Activated CD8-positive, alpha-beta T cell treated with anti-CD3 and anti-CD28 coated beads, Interleukin-2, amount 10 ng/mL, durations not matched to agents 7 days and 5 days (primary cell): ENCODE measurements around the gene STX7. TPM values are rescaled to one million over a fixed set of nuclear protein-coding genes. Genes with fewer than 3 reads are reported as not detected.

ENCODE experiments used
- ATAC-seq: fragments of 150-1000 bp; cut with Tn5 transposase; one replicate; pipeline ENCODE4 v1.10.0; 2021; ENCODE audit warnings: moderate library complexity
- CTCF ChIA-PET: fragments of 350-600 bp; sonication (Branson Sonifier 250); formaldehyde crosslinking; loops from one replicate; lab custom pipeline; 2021; ENCODE audit warnings: antibody characterized with exemption; lab: Charles Lee
- POLR2A ChIA-PET: fragments of 350-600 bp; sonication (Branson Sonifier 250); formaldehyde crosslinking; loops from one replicate; lab custom pipeline; 2021; ENCODE audit warnings: antibody characterized with exemption; lab: Charles Lee
- DNase-seq: peaks from one replicate; pipeline ENCODE4 v3.0.0-alpha.2; 2020
- H3K27ac Mint-ChIP-seq: one replicate; pipeline ENCODE4 v1.8.0; 2021; ENCODE audit warnings: mild to moderate bottlenecking, mixed read lengths
- H3K27me3 Mint-ChIP-seq: one replicate; pipeline ENCODE4 v1.8.0; 2021; ENCODE audit warnings: low read depth, mixed read lengths
- H3K36me3 Mint-ChIP-seq: one replicate; pipeline ENCODE4 v1.8.0; 2021; ENCODE audit warnings: low read depth, mixed read lengths
- H3K4me1 Mint-ChIP-seq: one replicate; pipeline ENCODE4 v1.8.0; 2021; ENCODE audit warnings: low read depth, mixed read lengths
- H3K4me3 Mint-ChIP-seq: one replicate; pipeline ENCODE4 v1.8.0; 2021; ENCODE audit warnings: mild to moderate bottlenecking, mixed read lengths
- H3K9me3 Mint-ChIP-seq: one replicate; pipeline ENCODE4 v1.8.0; 2022; ENCODE audit warnings: mixed read lengths; ENCODE audit not compliant: insufficient read depth
- total RNA-seq, 2 experiments: library from RNA; stranded (reverse); gene quantifications; one replicate each; pipeline ENCODE4 v1.2.3, GENCODE V29; 2021

The STX7 gene
- total RNA-seq, 2 experiments from 2014 or later, result 16.0 to 16.4 TPM

DNA sequence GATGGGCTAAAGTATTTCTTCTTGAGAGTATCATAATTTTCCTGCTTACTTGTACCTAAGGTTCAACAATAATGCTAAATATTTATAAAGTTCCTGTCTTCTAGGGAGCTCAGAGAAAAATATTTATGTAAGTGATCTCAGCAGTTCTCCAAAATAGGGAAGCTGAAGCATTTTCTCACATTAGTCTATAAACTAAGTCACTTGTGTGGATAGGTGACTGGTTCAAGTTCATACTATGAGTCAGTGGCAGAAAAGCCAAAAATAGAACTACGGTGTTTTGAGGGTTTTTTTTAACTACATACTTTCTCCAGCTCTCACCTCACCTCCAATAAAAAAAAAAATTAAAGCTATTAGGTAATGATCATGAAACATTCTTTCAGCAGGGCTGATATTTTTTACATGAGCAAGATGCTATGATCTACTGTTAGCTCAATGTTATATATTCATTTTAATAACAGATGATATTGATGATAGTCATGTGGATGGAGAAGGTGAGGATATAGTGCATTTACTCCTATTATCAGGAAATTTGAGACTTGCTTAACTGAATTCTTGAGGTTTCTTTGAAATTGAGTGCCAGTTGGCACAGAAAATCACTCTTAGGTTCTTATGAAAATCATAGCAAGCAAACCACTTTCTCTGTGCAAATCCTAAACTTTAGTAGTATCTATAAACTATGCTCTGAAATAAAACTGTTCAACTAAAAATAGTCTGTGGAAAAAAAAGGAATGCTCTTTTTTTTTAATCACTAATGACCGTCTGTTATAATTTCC is 107.6 kb downstream of the STX7 start:
- Mint-ChIP-seq H3K4me1 (peaks cover 7% of the 10 kb centered on the region), H3K27me3 (peaks cover 27% of the 10 kb centered on the region), H3K36me3 (no peaks in the 10 kb centered on the region), H3K4me3 (no peak overlapping the region), H3K27ac (no peak overlapping the region), H3K9me3 (no peaks in the 10 kb centered on the region)
- ChIA-PET CTCF (interaction anchor here (0.9 kb wide), 1 partner anchor 126 kb away, joined by 5 read pairs; no protein-coding TSS in a partner anchor), POLR2A (no interaction called here)
- DNase-seq (no peak), ATAC-seq (no peak)

- Mint-ChIP-seq H3K27me3 (peaks cover 33% of the 10 kb centered on the region), H3K36me3 (no peaks in the 10 kb centered on the region), H3K27ac (no peak overlapping the region), H3K9me3 (no peaks in the 10 kb centered on the region), H3K4me3 (no peak overlapping the region), H3K4me1 (peaks cover 7% of the 10 kb centered on the region)
- DNase-seq (no peak), ATAC-seq (no peak)
- POLR2A ChIA-PET, result no interaction called here
- CTCF ChIA-PET, result interaction anchor here (0.9 kb wide), 1 partner anchor 125 kb away, joined by 5 read pairs; no protein-coding TSS in a partner anchor
Measured at GRCh38 chr6:132404736-132405135, 108.2 kb downstream of the STX7 start.

DNA sequence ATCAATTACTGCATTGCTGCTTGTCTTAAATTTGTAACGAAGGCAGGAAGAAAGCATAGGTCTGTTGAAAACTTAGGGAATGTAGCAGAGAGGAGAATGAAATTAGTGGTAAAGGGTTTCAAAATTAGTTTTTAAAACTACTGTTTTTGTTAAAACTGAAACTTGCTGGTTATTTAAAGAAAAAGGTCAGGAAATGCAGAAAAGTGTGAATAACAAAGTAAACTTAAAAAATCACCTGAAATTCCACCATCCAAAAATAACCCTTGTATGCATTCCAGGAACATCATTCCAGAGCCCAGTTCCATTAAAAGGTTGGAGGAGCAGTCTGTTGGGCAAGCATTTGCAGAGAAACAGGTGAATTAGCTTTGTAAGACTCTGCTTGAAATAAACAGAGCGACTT is 108.6 kb downstream of the STX7 start:
- Mint-ChIP-seq H3K27me3 (peaks cover 36% of the 10 kb centered on the region), H3K4me3 (no peak overlapping the region), H3K36me3 (no peaks in the 10 kb centered on the region), H3K4me1 (peaks cover 7% of the 10 kb centered on the region), H3K27ac (no peak overlapping the region), H3K9me3 (no peaks in the 10 kb centered on the region)
- ChIA-PET CTCF (no interaction called here), POLR2A (no interaction called here)
- ATAC-seq, result no peak
- DNase-seq, result no peak

DNA sequence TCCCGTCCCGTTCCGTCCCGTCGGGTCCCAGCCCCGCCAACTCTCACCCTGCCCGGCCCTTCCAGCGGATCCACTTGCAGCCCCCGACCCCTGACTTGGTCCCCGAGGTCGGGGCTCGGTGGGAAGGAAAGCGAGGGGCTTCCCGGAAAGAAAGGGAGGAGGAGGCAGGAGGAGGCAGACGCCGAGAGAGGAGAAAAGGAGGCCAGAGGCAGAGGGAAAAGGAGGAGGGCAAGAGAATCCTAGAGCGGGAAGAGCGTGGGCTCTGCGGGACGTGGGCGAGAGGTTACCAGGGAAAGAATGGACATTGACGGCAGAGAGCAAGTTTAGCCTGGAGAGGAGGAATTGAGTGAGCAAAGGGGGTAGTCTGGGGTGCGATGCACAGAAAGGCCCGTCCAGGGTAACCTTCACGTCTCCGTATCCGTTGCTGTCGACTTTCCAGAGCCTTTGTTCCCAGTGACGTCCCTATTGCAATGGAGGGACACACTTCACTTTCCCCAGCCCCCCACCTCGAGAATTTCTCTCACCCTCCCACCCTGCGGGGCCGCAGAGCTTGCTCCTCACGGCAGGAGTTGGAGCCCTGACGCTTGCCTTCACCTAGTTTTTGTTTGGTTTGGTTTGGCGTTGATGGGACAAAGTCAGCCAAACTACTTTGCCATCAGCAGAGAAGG is 111.2 kb downstream of the STX7 start:
- CTCF ChIA-PET, result no interaction called here
- no peaks in the 10 kb centered on the region for H3K9me3 Mint-ChIP-seq
- H3K27me3 Mint-ChIP-seq, result peaks cover 43% of the 10 kb centered on the region
- H3K27ac Mint-ChIP-seq, result no peak overlapping the region
- no peak overlapping the region for H3K4me3 Mint-ChIP-seq
- DNase-seq (no peak), ATAC-seq (no peak)
- H3K4me1 Mint-ChIP-seq, result peaks cover 7% of the 10 kb centered on the region
- H3K36me3 Mint-ChIP-seq, result no peaks in the 10 kb centered on the region
- POLR2A ChIA-PET, result no interaction called here

DNA sequence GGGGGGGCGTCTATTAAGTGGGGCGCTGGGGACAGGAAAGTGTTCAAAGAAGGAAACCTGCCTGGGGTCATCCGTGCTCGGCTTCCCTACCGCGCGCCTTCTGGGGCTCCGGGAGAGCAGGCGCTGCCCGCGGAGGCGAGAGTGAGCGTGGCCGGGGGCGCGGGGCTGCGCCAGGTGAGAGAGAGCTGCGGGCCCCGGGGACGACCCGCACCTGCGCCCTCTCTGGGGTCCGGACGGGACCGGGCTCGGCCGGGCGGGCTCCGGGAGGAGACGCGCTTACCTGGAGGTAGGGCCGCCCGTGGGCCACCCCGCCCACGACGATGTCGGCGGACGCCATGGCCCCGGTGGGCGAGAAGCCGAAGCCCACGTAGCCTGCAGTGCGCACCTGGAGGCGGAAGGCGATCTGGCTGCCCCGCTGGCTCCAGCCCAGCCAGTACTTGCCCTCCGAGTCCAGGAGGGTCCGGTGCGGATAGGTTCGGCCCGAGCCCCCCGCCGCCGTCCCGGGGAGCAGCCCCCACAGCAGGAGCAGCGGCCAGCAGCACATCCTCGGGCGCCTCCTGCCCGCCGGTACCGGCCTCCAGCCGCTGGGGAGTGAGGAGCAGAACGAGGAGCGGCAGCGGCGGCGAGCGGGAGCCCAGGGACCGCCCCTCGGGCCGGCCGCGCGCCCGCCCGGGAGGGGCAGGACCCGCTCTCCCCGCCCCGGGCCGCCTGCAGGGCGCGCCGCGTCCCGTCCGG is 111.9 kb downstream of the STX7 start, which contains the start of gene MOXD1:
Gene MOXD1 (minus strand): TSS at position 593 of the 735 bp plus-strand sequence. CDS start 49 bp downstream, at position 544.
- CTCF ChIA-PET, result no interaction called here
- peaks cover 7% of the 10 kb centered on the region for H3K4me1 Mint-ChIP-seq
- DNase-seq, result no peak
- H3K36me3 Mint-ChIP-seq, result no peaks in the 10 kb centered on the region
- POLR2A ChIA-PET, result no interaction called here
- ATAC-seq, result peak; percentile 79
- H3K9me3 Mint-ChIP-seq, result no peaks in the 10 kb centered on the region
- peak within 1 kb of the TSS; percentile 49 for H3K4me3 Mint-ChIP-seq
- H3K27me3 Mint-ChIP-seq, result peaks cover 43% of the 10 kb centered on the region
- no peak within 1 kb of the TSS for H3K27ac Mint-ChIP-seq

DNA sequence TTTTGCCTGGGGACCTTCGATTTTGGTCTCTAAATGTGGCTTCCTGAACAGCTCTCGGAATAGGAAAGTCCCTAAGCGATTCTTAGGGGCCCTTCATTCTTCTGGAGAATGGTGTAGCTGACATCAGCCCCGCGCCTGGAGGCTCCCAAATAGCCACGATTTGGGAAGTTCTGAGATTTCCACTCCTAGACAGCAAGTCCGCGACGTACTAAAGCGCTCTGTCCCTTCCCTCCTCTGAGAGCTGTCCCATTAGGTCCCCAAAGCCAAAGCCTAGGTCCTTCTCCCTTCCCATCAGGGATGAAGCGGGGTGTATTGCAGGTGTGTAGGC is 112.4 kb downstream of the STX7 start:
- ATAC-seq, result no peak
- H3K27me3 Mint-ChIP-seq, result peaks cover 49% of the 10 kb centered on the region
- ChIA-PET POLR2A (no interaction called here), CTCF (no interaction called here)
- peak overlapping the region; percentile 49 for H3K4me3 Mint-ChIP-seq
- H3K36me3 Mint-ChIP-seq, result no peaks in the 10 kb centered on the region
- no peak overlapping the region for H3K27ac Mint-ChIP-seq
- H3K4me1 Mint-ChIP-seq, result peaks cover 7% of the 10 kb centered on the region
- H3K9me3 Mint-ChIP-seq, result peaks cover under 1% of the 10 kb centered on the region
- DNase-seq, result no peak

DNA sequence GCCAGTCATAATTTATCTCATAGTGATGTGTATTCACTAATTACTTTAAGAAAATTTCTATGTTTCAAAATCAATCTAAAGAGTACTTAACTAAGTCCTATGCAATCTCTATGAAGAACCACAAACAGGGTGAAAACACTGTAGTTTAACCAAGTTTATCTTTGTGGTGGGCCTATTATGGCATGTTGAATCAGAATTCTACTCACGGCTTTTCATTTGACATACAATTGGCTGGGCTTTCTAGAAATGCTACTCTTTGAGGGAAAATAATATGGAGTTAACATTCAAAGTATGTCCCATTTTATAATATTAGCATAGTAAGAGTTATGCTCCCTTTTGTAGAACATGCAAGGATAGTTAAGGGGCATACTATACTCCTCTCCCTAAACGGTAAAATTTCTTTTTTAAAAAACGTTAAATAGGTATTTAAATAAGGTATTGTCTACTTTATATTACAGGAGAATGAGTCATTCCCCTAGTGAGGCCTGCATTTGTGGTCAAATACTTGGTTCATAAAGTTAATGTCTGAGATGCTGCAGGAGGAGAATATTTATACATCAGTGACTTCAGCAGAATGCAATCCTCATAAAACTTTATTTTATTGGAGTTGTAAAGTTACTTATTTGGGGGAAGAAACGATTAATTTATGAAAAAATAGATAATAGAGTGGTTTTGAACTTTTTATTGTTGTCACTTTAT is 113.4 kb downstream of the STX7 start:
- H3K9me3 Mint-ChIP-seq, result peaks cover 11% of the 10 kb centered on the region
- ChIA-PET POLR2A (no interaction called here), CTCF (no interaction called here)
- H3K36me3 Mint-ChIP-seq, result no peaks in the 10 kb centered on the region
- H3K27ac Mint-ChIP-seq, result no peak overlapping the region
- peaks cover 50% of the 10 kb centered on the region for H3K27me3 Mint-ChIP-seq
- ATAC-seq (no peak), DNase-seq (no peak)
- no peak overlapping the region for H3K4me3 Mint-ChIP-seq
- peaks cover 7% of the 10 kb centered on the region for H3K4me1 Mint-ChIP-seq

Other genes with a start within 250 kb of the STX7 start
- not detected for gene MOXD1, start 111.6 kb downstream of the STX7 start, total RNA-seq
- not detected for gene TAAR9, start 25.2 kb upstream of the STX7 start, total RNA-seq
- gene TAAR8, start 39.6 kb upstream of the STX7 start, total RNA-seq, result not detected
- not detected for gene TAAR6, start 57.2 kb upstream of the STX7 start, total RNA-seq
- gene TAAR5, start 76.6 kb upstream of the STX7 start, total RNA-seq, result not detected
- gene TAAR2, start 111.2 kb upstream of the STX7 start, total RNA-seq, result not detected
- not detected for gene TAAR1, start 146.1 kb upstream of the STX7 start, total RNA-seq
- gene VNN1, start 200.9 kb upstream of the STX7 start, total RNA-seq, result not detected
- gene VNN2, start 244.8 kb upstream of the STX7 start, total RNA-seq, result 10 to 100 TPM; 16.3 to 16.8 TPM